HG03469 (cell line): ENCODE data around the gene RXRB.
"Not testable (repeated sequence)": the region's sequence is repeated elsewhere in the genome, so short reads cannot be mapped to it uniquely, and the experiment has no call there.

Experiments
- ATAC-seq: cut with Tn5 transposase; IDR thresholded peaks from one replicate; pipeline ENCODE4 v1.9.1; 2021; ENCODE audit warnings: mild to moderate bottlenecking, moderate library complexity, moderate number of reproducible peaks; ENCODE audit not compliant: unreplicated experiment

RXRB gene

GRCh38 chr6:33164665-33165373, 35.6 kb downstream of the RXRB start:
- no peak for ATAC-seq

GRCh38 chr6:33164176-33164575, 36.3 kb downstream of the RXRB start:
- ATAC-seq: no peak

- ATAC-seq: no peak
These were observed 36.9 kb downstream of the RXRB start for GRCh38 chr6:33163540-33163939.

DNA sequence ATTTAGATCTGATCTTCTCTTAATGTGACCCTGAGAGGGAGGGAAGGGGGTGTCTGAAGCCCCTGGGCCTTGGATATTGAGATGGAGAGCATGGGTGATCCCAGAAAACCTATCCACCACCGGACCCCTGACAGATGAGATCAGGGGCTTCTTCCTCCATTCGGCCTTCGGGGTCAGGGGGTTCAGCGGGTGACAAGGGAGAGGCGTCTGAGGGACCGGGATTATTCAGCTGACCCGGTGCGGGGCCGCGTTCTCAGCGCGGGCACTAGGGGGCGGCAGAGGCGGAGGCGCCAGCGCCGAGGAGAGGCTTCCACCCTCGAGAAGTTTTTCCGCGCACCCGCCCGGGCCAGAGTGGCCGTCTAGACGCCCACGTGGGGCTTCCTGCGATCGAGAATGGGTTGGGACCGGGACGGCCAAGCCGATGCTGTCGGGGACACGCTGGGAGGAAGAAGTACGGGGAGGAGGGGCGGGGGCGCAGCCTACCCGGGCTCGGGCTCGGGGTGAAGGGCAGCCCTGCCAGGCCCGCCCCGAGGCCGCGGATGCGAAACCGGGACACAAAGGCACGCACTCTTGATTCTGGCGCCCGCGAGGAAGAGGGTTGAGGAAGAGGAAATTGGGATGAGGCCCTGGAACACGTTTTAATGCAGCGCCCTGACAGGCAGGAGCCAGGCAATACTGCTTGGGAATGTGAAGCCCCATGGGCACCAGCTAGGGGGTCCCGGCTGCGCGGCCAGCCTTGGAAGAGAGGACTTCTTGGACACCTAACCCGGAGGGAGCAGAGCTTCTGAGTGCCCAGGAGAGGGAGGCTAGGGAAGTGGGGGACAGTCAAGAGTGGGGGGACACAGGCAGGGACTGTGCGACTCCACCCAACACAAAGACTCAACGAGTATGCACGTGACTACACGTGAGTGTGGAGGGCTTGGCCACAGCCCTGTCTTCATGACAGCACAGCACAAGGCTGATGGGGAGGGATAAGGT, 38.8 kb downstream of the RXRB start:
- ATAC-seq: no peak

DNA sequence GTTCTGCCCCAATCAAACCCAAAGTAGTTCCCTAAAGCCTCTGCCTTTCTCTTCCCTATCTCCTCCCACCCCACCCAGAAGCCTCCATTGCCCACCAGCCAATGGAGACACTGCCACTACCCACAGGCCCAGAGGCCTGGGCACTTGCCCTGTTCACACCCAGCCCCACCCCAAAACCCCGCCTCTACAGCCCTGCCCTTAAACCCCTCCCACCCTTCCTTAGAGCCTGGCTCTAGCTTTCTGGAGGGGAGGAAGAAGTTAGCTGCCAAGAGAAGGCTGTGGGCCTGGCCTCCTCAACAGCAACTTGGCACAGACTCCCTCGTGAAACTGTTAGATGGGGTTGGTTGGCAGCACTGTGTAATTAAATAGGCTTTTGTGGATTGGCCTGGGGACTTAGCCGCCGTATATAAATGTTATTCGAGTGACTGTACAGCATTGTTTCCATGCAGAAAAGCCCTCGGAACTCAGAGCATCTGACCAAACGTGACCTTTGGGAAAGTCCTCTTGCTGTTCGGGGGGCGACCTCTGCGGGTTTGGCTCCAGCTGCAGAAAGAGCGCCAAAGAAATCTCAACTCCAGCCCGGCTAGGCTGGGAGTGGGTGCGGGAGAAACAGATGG, 39.6 kb downstream of the RXRB start:
- ATAC-seq: no peak

DNA sequence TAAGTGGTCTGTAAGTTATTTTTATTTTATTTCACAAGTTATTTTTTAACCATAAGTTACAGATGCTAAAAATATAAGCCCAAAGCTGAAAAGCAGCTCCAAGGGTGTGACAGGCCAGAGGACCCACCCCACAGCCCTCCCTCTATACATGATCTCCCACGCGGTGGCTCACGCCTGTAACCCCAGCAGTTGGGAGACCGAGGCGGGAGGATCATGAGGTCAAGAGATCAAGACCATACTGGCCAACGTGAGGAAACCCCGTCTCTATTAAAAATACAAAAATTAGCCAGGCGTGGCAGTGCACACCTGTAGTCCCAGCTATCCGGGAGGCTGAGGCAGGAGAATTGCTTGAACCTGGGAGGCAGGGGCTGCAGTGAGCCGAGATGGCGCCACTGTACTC, 40.4 kb downstream of the RXRB start:
- ATAC-seq: no peak

DNA sequence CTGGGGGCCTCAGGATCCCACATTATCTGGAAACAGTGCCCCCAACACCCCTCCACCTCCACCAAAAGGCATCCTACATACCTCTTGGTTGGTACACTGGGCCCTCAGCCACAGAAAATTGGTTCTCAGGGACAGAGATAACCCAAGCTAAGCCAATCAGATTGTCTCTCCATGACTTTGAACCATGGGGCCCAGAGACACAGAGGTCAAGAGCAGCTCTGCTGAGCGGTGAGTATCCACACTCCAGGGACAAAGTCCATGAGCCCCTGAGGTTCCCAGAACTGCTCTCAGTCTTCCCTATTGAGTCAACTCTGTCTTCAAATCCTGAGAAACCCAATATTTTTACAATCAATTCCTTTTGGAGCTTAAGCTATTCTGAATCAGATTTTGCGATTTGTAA, 43.5 kb downstream of the RXRB start:
- no peak for ATAC-seq

DNA sequence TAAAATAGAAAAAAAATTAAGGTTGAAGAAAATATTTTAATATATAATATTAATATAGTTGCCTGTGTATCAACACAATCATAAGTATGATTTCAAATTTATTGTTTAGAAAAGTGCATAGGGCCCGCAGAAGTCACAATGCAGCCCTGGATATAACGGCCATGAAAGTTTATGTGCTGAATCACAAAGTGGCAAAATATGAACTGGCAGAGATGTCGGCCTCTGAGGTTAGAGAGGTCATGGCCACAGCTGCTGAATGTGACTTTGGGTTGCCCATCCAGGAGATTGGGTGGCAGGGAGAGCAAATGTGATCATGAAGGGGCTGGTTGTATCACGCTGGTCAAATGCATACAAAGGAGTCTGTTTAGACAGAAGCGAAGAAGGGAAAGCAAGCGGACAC, 43.9 kb downstream of the RXRB start:
- no peak for ATAC-seq

DNA sequence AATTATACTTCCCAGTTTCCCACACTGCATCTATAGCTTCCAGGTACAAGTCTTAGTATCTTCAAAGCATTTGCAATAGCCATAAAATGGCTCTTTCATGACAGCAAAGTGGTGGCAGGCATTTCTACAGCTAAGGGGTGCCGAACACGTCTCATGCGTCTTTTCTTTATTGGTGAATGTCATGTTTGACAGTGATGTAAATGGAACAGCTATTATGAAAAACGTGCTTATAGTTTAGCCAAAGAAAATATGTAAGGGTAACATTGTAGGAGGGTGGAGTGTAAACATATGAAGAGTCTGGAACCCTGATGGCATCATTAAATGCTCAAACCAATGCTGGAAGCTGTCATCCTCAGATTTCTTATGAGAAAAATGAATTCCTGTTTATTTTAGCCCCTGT, 46.1 kb downstream of the RXRB start:
- ATAC-seq: no peak

DNA sequence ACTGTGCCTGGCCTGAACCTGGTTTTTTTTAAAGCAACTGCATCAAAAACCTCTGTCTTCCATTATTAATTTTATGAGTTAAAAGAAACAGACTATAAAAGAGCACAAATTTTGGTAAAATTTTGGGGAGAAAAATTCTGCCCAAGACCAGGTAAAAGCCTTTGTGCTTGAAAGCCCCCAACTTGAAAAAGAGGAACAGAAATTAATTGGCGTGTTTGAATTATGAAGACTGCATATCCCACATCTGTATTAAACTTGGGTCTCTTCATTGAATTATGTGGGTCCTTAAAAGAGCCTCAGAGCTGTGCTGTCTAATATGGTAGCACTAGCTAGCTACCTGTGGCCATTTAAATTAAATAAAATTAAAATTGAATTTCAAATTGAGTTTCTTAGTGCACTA, 49.4 kb downstream of the RXRB start:
- no peak for ATAC-seq

DNA sequence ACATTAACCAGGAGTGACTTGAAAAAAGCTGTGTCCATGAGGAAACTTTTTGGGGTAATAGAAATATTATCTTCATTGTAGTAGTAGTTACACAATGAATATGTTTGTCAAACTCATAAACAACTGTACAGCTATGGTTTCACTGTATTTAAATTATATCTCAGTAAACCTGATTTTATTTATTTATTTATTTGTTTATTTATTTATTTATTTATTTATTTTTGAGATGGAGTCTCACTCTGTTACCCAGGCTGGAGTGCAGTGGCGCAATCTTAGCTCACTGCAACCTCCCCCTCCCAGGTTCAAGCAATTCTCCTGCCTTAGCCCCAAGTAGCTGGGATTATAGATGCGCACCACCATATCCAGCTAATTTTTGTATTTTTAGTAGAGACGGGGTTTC, 49.9 kb downstream of the RXRB start:
- ATAC-seq: not testable (repeated sequence)

DNA sequence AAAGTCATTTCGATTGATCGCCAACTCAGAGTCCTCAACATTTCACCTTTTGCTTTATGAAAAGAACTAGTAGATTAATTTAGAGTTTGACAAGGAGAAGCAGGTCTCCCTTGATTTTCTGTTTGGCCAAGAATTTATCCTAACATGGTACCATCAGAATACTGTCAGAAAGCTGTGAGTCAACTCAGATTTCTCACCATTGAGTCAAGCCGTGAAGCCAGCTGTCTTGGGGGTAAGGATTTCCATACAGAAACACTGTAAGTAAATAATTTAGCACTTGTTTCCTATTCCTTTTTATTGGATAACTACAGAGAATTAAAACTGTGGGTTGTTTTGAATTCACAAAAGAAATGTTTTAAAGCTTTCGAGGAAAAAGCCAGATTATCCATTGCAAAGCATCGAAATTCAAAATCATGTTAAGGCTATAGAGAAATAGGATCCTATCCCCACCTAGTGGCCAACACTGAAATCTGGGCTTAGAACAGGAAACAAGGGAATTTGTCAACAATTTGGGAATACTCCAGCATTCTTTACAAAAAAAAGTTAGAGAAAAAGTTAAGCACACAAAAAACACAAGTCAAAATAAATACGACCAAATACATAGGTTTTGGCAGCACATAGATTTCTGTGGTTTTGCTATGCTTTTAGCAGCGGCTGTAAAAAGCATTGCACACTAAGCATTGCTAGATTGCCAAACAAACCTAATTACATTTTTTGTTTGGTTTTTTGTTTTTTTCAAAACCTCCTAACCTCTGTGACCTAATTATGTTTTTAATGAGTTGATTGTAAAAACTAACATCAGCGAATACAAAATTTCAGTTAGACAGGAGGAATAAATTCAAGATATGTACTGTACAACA, 52.4 kb downstream of the RXRB start:
- no peak for ATAC-seq

DNA sequence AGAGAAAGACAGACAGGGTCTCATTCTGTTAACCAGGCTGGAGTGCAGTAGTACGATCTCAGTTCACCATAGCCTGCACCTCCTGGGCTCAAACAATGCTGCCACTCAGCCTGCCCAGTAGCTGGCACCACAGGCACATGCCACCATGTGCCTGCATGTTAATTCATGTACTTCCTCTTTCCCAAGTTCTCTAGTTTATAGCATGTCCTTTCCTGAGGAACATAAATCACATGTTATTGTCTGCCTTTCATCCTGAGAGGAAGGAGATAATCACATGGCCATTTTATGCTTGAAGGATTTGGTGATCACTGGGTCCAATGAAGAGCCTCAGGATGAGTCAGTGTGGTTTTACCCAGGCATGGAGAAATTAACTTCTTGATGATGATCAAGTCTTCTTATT, 56.1 kb downstream of the RXRB start:
- ATAC-seq: no peak
